A673 (cell line): ENCODE measurements around the gene LMCD1. TPM values are rescaled to one million over a fixed set of nuclear protein-coding genes. Genes with fewer than 3 reads are reported as not detected.

Experiments used
- BruUV-seq: library from RNA; stranded (reverse); fragments of 400-500 nt; replicated peaks from 2 replicates; lab custom pipeline; 2021; lab: Mats Ljungman, UMichigan
- CTCF ChIA-PET: fragments of 300-600 bp; sonication (Branson Sonifier 250); formaldehyde crosslinking; loops from one replicate; lab custom pipeline; 2022; ENCODE audit warnings: antibody characterized with exemption; lab: Charles Lee
- POLR2A ChIA-PET: fragments of 300-600 bp; sonication (Branson Sonifier 250); formaldehyde crosslinking; loops from one replicate; lab custom pipeline; 2022; ENCODE audit warnings: antibody characterized with exemption; ENCODE audit not compliant: low non-redundant PET; lab: Charles Lee
- DNase-seq: peaks from one replicate; pipeline ENCODE4 v3.0.0-alpha.2; 2015; ENCODE audit warnings: low spot score
- H3K27ac ChIP-seq: fragments of 200-600 bp; sonication (generic); 2 replicates; pipeline ENCODE4 v1.5.1; 2016; ENCODE audit warnings: mixed run types, low read depth, mild to moderate bottlenecking, mixed read lengths, antibody characterized with exemption, low read length; ENCODE audit not compliant: poor library complexity, severe bottlenecking
- H3K27me3 ChIP-seq: fragments of 200-600 bp; sonication (generic); replicated peaks from 2 replicates; pipeline ENCODE4 v1.6.1; 2017; ENCODE audit warnings: mixed run types, low read depth, mild to moderate bottlenecking, mixed read lengths, antibody characterized with exemption, low read length; ENCODE audit not compliant: insufficient read depth, poor library complexity
- H3K36me3 ChIP-seq: fragments of 200-600 bp; sonication (generic); 2 replicates; pipeline ENCODE4 v1.6.1; 2016; ENCODE audit warnings: mixed run types, mild to moderate bottlenecking, mixed read lengths, antibody characterized with exemption, low read length; ENCODE audit not compliant: insufficient read depth, poor library complexity, severe bottlenecking
- H3K4me1 ChIP-seq: fragments of 200-600 bp; sonication (generic); 2 replicates; pipeline ENCODE4 v1.6.1; 2017; ENCODE audit warnings: mixed run types, mild to moderate bottlenecking, mixed read lengths, antibody characterized with exemption, low read length; ENCODE audit not compliant: insufficient read depth, poor library complexity, severe bottlenecking
- H3K4me3 ChIP-seq: fragments of 200-600 bp; sonication (generic); 2 replicates; pipeline ENCODE4 v1.5.1; 2016; ENCODE audit warnings: low read depth, mixed run types, mild to moderate bottlenecking, mixed read lengths, low read length; ENCODE audit not compliant: poor library complexity, severe bottlenecking
- H3K9me3 ChIP-seq: fragments of 200-600 bp; sonication (generic); 2 replicates; pipeline ENCODE4 v1.6.1; 2016; ENCODE audit warnings: mixed run types, low read depth, mild to moderate bottlenecking, mixed read lengths, antibody characterized with exemption, low read length; ENCODE audit not compliant: poor library complexity, severe bottlenecking
- CTCF ChIP-seq: fragments of 300-800, 200-600 bp; sonication (generic); conservative IDR thresholded peaks from 2 replicates; pipeline ENCODE4 v1.5.1; 2017; ENCODE audit warnings: low read depth, mild to moderate bottlenecking, antibody characterized with exemption, low read length, moderate library complexity, mixed read lengths
- EZH2 ChIP-seq: fragments of 200-600 bp; sonication (generic); IDR thresholded peaks from 2 replicates; pipeline ENCODE4 v1.6.1; 2017; ENCODE audit warnings: borderline replicate concordance, low read depth, mild to moderate bottlenecking, mixed read lengths, antibody characterized with exemption, low read length; ENCODE audit not compliant: poor library complexity, severe bottlenecking
- intact Hi-C: fragments of 100-400 bp; cut with micrococcal nuclease; formaldehyde crosslinking; loops from one replicate; pipeline ENCODE4 v1.10.0; 2022; ENCODE audit not compliant: unreplicated experiment
- total RNA-seq: library from RNA; stranded (reverse); gene quantifications from 2 replicates; pipeline ENCODE4 v1.2.3, GENCODE V29; 2021

LMCD1 gene
- total RNA-seq, 1 experiment from 2014 or later, result 4.3 TPM

DNA sequence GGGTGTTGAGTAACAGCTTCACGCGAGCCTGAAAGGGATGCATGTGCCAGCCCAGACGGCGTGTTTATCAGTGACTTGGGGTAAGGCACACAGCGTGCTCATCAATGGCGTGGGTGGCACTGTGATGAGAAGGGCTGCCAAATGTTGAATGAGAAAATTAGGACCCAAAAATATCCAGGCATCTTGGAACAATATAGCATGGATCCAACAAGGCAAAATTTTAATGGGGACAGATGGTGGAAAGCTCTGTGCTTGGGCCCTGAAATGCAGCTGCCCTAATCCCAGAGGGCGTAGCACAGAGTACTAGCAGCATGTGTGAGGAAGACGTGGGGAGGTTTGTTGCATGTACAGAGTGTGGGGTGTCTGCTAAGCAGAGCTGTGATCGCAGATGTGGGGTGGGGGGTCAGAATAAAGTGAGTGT lies 94.1 kb downstream of the LMCD1 start:
- no peak for DNase-seq
- no TSS peak for BruUV-seq
- CTCF ChIA-PET, result no interaction called here

DNA sequence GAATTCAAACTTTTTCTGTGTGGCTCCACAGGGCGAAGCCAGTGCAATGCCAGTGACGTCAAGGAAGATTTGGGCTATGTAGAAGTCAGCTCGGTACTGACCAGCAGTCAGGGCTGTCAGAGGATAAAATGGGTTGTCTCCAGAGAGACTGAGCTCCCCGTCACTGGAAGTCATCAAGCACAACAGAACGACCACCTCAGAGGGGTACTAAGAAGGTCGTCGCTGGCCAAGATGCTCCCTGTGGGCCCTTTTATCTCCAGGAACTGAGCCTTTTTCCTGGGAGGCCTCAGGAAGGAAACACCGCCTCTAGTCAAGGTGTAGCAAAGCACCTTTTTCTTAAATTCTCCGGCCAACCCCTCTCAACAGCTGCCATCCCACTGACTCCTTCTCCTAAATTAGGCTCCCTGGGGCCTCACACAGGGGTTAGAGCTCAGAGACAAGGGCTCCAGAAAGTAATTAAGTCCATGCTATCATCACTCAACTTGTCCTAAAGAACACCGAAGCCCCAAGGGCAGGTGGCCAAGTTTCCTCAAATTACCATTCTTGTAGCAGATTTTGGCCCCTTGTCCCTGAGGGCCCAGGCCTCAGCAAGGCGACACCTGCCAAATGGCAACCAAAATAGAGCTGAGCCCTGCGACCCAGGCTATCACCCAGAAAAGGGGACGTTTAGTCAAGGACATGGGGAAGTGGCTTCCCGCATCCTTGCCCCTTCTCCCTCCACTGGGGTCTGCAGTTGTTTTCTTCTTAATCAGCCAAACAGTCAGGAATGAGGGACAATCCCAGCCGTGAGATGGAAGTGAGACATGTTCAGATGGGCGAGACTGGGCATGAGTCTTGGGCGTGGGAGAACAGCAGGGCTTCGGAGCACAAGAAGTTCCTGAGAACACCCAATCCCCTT lies 94.9 kb downstream of the LMCD1 start:
- CTCF ChIA-PET, result no interaction called here

More for the DNA sequence above, 94.1 kb downstream of the LMCD1 start:
- Histone ChIP-seq H3K27ac (no peak overlapping the region), H3K27me3 (no peaks in the 10 kb centered on the region), H3K9me3 (no peaks in the 10 kb centered on the region), H3K36me3 (no peaks in the 10 kb centered on the region), H3K4me1 (no peaks in the 10 kb centered on the region), H3K4me3 (no peak overlapping the region)
- no peak for TF ChIP-seq CTCF
- TF ChIP-seq EZH2, result no peak
- intact Hi-C loops, result no loop called here
- POLR2A ChIA-PET, result no interaction called here

GRCh38 chr3:8597219-8597853 lies 95.7 kb downstream of the LMCD1 start:
- BruUV-seq, result no TSS peak
- ChIA-PET CTCF (no interaction called here), POLR2A (no interaction called here)
- Histone ChIP-seq H3K27me3 (no peaks in the 10 kb centered on the region), H3K4me1 (no peaks in the 10 kb centered on the region), H3K36me3 (no peaks in the 10 kb centered on the region), H3K4me3 (no peak overlapping the region), H3K9me3 (no peaks in the 10 kb centered on the region), H3K27ac (no peak overlapping the region)
- DNase-seq, result no peak
- intact Hi-C loops, result no loop called here
- TF ChIP-seq EZH2, result no peak
- no peak for TF ChIP-seq CTCF

More for the DNA sequence above, 94.9 kb downstream of the LMCD1 start:
- Histone ChIP-seq H3K27ac (no peak overlapping the region), H3K4me1 (no peaks in the 10 kb centered on the region), H3K36me3 (no peaks in the 10 kb centered on the region), H3K27me3 (no peaks in the 10 kb centered on the region), H3K9me3 (no peaks in the 10 kb centered on the region), H3K4me3 (no peak overlapping the region)
- POLR2A ChIA-PET, result interaction anchor here (0.7 kb wide), 1 partner anchor 9 kb away, joined by 3 read pairs; no protein-coding TSS in a partner anchor
- intact Hi-C loops, result no loop called here
- BruUV-seq, result no TSS peak
- DNase-seq, result no peak
- TF ChIP-seq EZH2, result no peak
- TF ChIP-seq CTCF, result no peak
